A549 (cell line): ENCODE results near the gene CFAP298. TPM values are rescaled to one million over a fixed set of nuclear protein-coding genes. Genes with fewer than 3 reads are reported as not detected.
A peak's percentile ranks its signal among the peaks of the same experiment; 100 is the strongest.

Source experiments
- ATAC-seq, 2 experiments: fragments of 200-7000 bp in 1 of 2; fragments of >200 bp in 1 of 2; cut with Nextera tagmentation in 1 of 2; cut with Tn5 transposase in 1 of 2; 3 replicates each; pipeline versions ENCODE4 v1.8.0 to v1.9.1; 2018 to 2020; ENCODE audit warnings: mild to moderate bottlenecking in 1 of 2, moderate library complexity in 1 of 2
- CTCF ChIA-PET: fragments of 300-600 bp; sonication (Branson Sonifier 250); formaldehyde crosslinking; extraction: SDS; loops from one replicate; lab custom pipeline; 2021; ENCODE audit warnings: antibody characterized with exemption, inconsistent platforms; lab: Yijun Ruan, JAX
- POLR2A ChIA-PET: fragments of 350-600 bp; formaldehyde crosslinking; extraction: SDS; loops from one replicate; lab custom pipeline; 2021; ENCODE audit warnings: antibody characterized with exemption, inconsistent platforms; lab: Yijun Ruan, JAX
- DNase-seq, 2 experiments: peaks; one replicate each; pipeline versions ENCODE4 v3.0.0 to v3.0.0-alpha.2; 2011 to 2016; ENCODE audit warnings: low read depth in 1 of 2, low spot score in 1 of 2
- FAIRE-seq: peaks from 2 replicates; lab custom pipeline; 2011; peaks lifted over from hg19 to GRCh38; lab: Jason Lieb, UNC
- H3K27ac ChIP-seq, 2 experiments: fragments of >200 bp; sonication (Bioruptor Twin); formaldehyde crosslinking; 3 replicates each; pipeline ENCODE4 v1.5.1; 2016 to 2017
- H3K4me1 ChIP-seq: fragments of >200 bp; sonication (Bioruptor Twin); formaldehyde crosslinking; 3 replicates; pipeline ENCODE4 v1.6.1; 2016
- H3K4me2 ChIP-seq: fragments of >200 bp; sonication (Bioruptor Twin); formaldehyde crosslinking; 3 replicates; pipeline ENCODE4 v1.6.1; 2016
- H3K4me3 ChIP-seq: fragments of >200 bp; sonication (Bioruptor Twin); formaldehyde crosslinking; 3 replicates; pipeline ENCODE4 v1.5.1; 2016
- H3K9me3 ChIP-seq: fragments of >200 bp; sonication (Bioruptor Twin); formaldehyde crosslinking; 3 replicates; pipeline ENCODE4 v1.6.1; 2016
- CBX8 ChIP-seq: fragments of 200-600 bp; sonication (generic); IDR thresholded peaks from 2 replicates; pipeline ENCODE4 v1.6.1; 2016
- CHD2 ChIP-seq: fragments of 150-350 bp; IDR thresholded peaks from 2 replicates; pipeline ENCODE4 v1.6.1; 2014; ENCODE audit warnings: low read length; ENCODE audit not compliant: partially characterized antibody
- E2F6 ChIP-seq: IDR thresholded peaks from 2 replicates; pipeline ENCODE4 v1.6.1; 2012; ENCODE audit warnings: low read depth, borderline replicate concordance
- ESRRA ChIP-seq: fragments of 150-350 bp; IDR thresholded peaks from 2 replicates; pipeline ENCODE4 v1.6.1; 2014; ENCODE audit warnings: mild to moderate bottlenecking, low read length, borderline replicate concordance
- GATA3 ChIP-seq: IDR thresholded peaks from 2 replicates; pipeline ENCODE4 v1.6.1; 2012; ENCODE audit warnings: borderline replicate concordance
- HES2 ChIP-seq: fragments of >200 bp; sonication (Bioruptor Twin); formaldehyde crosslinking; IDR thresholded peaks from 2 replicates; pipeline ENCODE4 v1.6.1; 2016
- HOXB5 ChIP-seq: fragments of 250-450 bp; sonication (Bioruptor Pico); IDR thresholded peaks from 2 replicates; pipeline ENCODE4 v1.5.0; 2020; ENCODE audit warnings: mild to moderate bottlenecking, moderate library complexity
- JUNB ChIP-seq: fragments of >200 bp; sonication (Bioruptor Twin); formaldehyde crosslinking; IDR thresholded peaks from 2 replicates; pipeline ENCODE4 v1.6.1; 2016
- KDM1A ChIP-seq: fragments of 200-600 bp; sonication (generic); IDR thresholded peaks from 2 replicates; pipeline ENCODE4 v1.6.1; 2016; ENCODE audit warnings: low read depth, mild to moderate bottlenecking
- MAFK ChIP-seq: fragments of 450-650 bp; IDR thresholded peaks from 2 replicates; pipeline ENCODE4 v1.6.1; 2014; ENCODE audit not compliant: partially characterized antibody
- MAZ ChIP-seq: fragments of 150-350 bp; IDR thresholded peaks from 2 replicates; pipeline ENCODE4 v1.6.1; 2014; ENCODE audit warnings: antibody characterized with exemption, low read depth, low read length, borderline replicate concordance
- NR3C1 ChIP-seq: fragments of >200 bp; sonication (Bioruptor Twin); formaldehyde crosslinking; IDR thresholded peaks from 3 replicates; pipeline ENCODE4 v1.6.1; 2017
- PHF8 ChIP-seq: fragments of 200-600 bp; sonication (generic); IDR thresholded peaks from 2 replicates; pipeline ENCODE4 v1.6.1; 2016; ENCODE audit warnings: low read depth, mild to moderate bottlenecking, antibody characterized with exemption, moderate library complexity, borderline replicate concordance
- POLR2A ChIP-seq: IDR thresholded peaks from 2 replicates; pipeline ENCODE4 v1.6.1; 2012; ENCODE audit warnings: mild to moderate bottlenecking, low read length
- RAD21 ChIP-seq, 2 experiments: fragments of >200 bp in 1 of 2; sonication (Bioruptor Twin) in 1 of 2; formaldehyde crosslinking in 1 of 2; IDR thresholded peaks in 1 of 2; conservative IDR thresholded peaks in 1 of 2; 2 replicates in 1 of 2; 3 replicates in 1 of 2; pipeline ENCODE4 v1.6.1; 2012 to 2018; ENCODE audit warnings: inconsistent platforms in 1 of 2
- RARB ChIP-seq: fragments of 250-450 bp; sonication (Bioruptor Pico); IDR thresholded peaks from 2 replicates; pipeline ENCODE4 v1.8.0; 2021; ENCODE audit warnings: mild to moderate bottlenecking, moderate library complexity
- RNF2 ChIP-seq: fragments of 200-600 bp; sonication (generic); IDR thresholded peaks from 2 replicates; pipeline ENCODE4 v1.6.1; 2016; ENCODE audit warnings: low read depth, mild to moderate bottlenecking, antibody characterized with exemption, moderate library complexity, borderline replicate concordance
- SMC3 ChIP-seq: fragments of >200 bp; sonication (Bioruptor Twin); formaldehyde crosslinking; IDR thresholded peaks from 3 replicates; pipeline ENCODE4 v1.6.1; 2018; ENCODE audit warnings: inconsistent platforms
- TFCP2L1 ChIP-seq: fragments of 250-450 bp; sonication (Bioruptor Pico); IDR thresholded peaks from 2 replicates; pipeline ENCODE4 v1.5.0; 2021; ENCODE audit warnings: mild to moderate bottlenecking
- ZC3H11A ChIP-seq: fragments of 450-650 bp; IDR thresholded peaks from 2 replicates; pipeline ENCODE4 v1.6.1; 2014; ENCODE audit warnings: antibody characterized with exemption, mild to moderate bottlenecking
- ZNF302 ChIP-seq: fragments of 250-450 bp; sonication (Bioruptor Pico); IDR thresholded peaks from 2 replicates; pipeline ENCODE4 v1.9.0; 2021; ENCODE audit warnings: inconsistent platforms, mild to moderate bottlenecking, moderate library complexity
- WGBS: methylation state at CpG from one replicate; pipeline ENCODE4 v1.1.6; 2017; ENCODE audit errors: missing lambda C conversion rate; 5-methylcytosine and 5-hydroxymethylcytosine counted together
- polyA plus RNA-seq, 4 experiments: library from polyadenylated mRNA; depleted of rRNA in 3 of 4; stranded (reverse); fragments of >200 nt; fragmentation: RNase III in 1 of 4; extraction: RNeasy Plus Mini Kit Qiagen cat#74134 plus additional on column Dnase treatment in 1 of 4; gene quantifications; 2 replicates in 3 of 4; 3 replicates in 1 of 4; pipeline ENCODE4 v1.2.3, GENCODE V29; 2011 to 2017
- TF ChIP-seq, protein P1 (sequence below): fragments of >200 bp; sonication (Bioruptor Twin); formaldehyde crosslinking; IDR thresholded peaks from 3 replicates; pipeline ENCODE4 v1.5.1; 2016
- TF ChIP-seq, protein P2 (sequence below): fragments of >200 bp; sonication (Bioruptor Twin); formaldehyde crosslinking; IDR thresholded peaks from 3 replicates; pipeline ENCODE4 v1.6.1; 2016
- TF ChIP-seq, protein P3 (sequence below): IDR thresholded peaks from 2 replicates; pipeline ENCODE4 v1.6.1; 2012

CFAP298 gene
- polyA plus RNA-seq, 2 of the 4 experiments (the other 2 are of a cell fraction): 35.6 to 42.3 TPM

GRCh38 chr21:32602099-32602498, 10.1 kb downstream of the CFAP298 start (continued):
- TF ChIP-seq, protein P1, sequence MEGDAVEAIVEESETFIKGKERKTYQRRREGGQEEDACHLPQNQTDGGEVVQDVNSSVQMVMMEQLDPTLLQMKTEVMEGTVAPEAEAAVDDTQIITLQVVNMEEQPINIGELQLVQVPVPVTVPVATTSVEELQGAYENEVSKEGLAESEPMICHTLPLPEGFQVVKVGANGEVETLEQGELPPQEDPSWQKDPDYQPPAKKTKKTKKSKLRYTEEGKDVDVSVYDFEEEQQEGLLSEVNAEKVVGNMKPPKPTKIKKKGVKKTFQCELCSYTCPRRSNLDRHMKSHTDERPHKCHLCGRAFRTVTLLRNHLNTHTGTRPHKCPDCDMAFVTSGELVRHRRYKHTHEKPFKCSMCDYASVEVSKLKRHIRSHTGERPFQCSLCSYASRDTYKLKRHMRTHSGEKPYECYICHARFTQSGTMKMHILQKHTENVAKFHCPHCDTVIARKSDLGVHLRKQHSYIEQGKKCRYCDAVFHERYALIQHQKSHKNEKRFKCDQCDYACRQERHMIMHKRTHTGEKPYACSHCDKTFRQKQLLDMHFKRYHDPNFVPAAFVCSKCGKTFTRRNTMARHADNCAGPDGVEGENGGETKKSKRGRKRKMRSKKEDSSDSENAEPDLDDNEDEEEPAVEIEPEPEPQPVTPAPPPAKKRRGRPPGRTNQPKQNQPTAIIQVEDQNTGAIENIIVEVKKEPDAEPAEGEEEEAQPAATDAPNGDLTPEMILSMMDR: no peak
- TF ChIP-seq RAD21 (conservative IDR thresholded peaks at IDR 0.05 in 1 of 2, IDR thresholded peaks at IDR 0.05 in 1 of 2) (no peak), KDM1A (no peak), RNF2 (no peak), GATA3 (no peak), NR3C1 (no peak), PHF8 (no peak), CBX8 (no peak)

DNA sequence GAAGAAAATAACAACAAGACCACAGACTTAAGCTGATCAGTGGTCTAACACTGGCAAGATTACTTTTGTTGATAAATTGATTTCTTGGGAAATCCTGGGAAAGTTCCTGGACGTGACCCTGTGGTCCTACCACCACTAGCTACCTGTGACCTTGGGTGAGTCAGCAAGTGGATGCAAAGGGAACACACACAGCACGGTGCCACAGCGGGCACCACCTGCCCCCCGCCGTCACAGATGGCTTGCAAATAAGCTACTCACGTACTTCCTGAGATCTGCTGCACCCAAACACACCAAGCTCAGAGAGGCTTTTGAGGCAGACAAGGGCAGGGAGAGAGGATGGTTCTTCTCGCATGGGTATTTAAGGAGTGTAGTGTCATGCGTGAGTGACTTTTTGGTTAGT, 12.7 kb downstream of the CFAP298 start:
- FAIRE-seq: no peak
- Histone ChIP-seq H3K4me1 (peaks cover 14% of the 10 kb centered on the region; the same call in 2 of the 3 replicates), H3K4me2 (no peak overlapping the region), H3K27ac (peak overlapping the region in 1 of 2 experiments; percentile 21; a peak in 1 of 6 replicates), H3K4me3 (no peak overlapping the region), H3K9me3 (no peaks in the 10 kb centered on the region)
- ChIA-PET CTCF (interaction anchor here (0.6 to 5.2 kb wide), 11 partner anchors 9 to 287 kb away, joined by 3 to 100 read pairs (median 4); partner anchors contain the start of gene EVA1C), POLR2A (interaction anchor here (1.9 kb wide), 1 partner anchor 12 kb away, joined by 8 read pairs; the partner anchor contains the start of gene CFAP298)
- no peak for DNase-seq
- 83% methylated on average over 8 of the region's 8 CpGs for WGBS
- ATAC-seq: no peak
- TF ChIP-seq ZC3H11A: no peak
- TF ChIP-seq, protein P2, sequence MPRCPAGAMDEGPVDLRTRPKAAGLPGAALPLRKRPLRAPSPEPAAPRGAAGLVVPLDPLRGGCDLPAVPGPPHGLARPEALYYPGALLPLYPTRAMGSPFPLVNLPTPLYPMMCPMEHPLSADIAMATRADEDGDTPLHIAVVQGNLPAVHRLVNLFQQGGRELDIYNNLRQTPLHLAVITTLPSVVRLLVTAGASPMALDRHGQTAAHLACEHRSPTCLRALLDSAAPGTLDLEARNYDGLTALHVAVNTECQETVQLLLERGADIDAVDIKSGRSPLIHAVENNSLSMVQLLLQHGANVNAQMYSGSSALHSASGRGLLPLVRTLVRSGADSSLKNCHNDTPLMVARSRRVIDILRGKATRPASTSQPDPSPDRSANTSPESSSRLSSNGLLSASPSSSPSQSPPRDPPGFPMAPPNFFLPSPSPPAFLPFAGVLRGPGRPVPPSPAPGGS: no peak
- TF ChIP-seq MAZ: no peak
- no peak for TF ChIP-seq MAFK
- no peak for TF ChIP-seq CBX8
- no peak for TF ChIP-seq CHD2
- no peak for TF ChIP-seq SMC3
- no peak for TF ChIP-seq RARB (CRISPR knock-in tag)
- TF ChIP-seq HES2: no peak
- TF ChIP-seq, protein P3, sequence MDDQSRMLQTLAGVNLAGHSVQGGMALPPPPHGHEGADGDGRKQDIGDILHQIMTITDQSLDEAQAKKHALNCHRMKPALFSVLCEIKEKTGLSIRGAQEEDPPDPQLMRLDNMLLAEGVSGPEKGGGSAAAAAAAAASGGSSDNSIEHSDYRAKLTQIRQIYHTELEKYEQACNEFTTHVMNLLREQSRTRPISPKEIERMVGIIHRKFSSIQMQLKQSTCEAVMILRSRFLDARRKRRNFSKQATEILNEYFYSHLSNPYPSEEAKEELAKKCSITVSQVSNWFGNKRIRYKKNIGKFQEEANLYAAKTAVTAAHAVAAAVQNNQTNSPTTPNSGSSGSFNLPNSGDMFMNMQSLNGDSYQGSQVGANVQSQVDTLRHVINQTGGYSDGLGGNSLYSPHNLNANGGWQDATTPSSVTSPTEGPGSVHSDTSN: no peak
- TF ChIP-seq JUNB: no peak
- TF ChIP-seq ESRRA: no peak
- no peak for TF ChIP-seq HOXB5 (CRISPR knock-in tag)
- TF ChIP-seq POLR2A: no peak
- no peak for TF ChIP-seq TFCP2L1
- TF ChIP-seq ZNF302 (CRISPR knock-in tag): no peak
- no peak for TF ChIP-seq E2F6
